IMR-90 (cell line): ENCODE data around the gene CEACAM1. TPM values are rescaled to one million over a fixed set of nuclear protein-coding genes. Genes with fewer than 3 reads are reported as not detected.

ENCODE experiments used
- ATAC-seq: fragments of 200-7000 bp; cut with Tn5 transposase; 2 replicates; pipeline ENCODE4 v1.9.1; 2020; ENCODE audit warnings: low read depth, mild to moderate bottlenecking, moderate library complexity
- BruUV-seq: library from RNA; stranded (reverse); fragments of 400-500 nt; replicated peaks from 2 replicates; lab custom pipeline; 2021; lab: Mats Ljungman, UMichigan
- CTCF ChIA-PET: fragments of 300-600 bp; formaldehyde crosslinking; extraction: SDS; loops from one replicate; lab custom pipeline; 2021; ENCODE audit warnings: antibody characterized with exemption; lab: Yijun Ruan, JAX
- POLR2A ChIA-PET: fragments of 300-600 bp; sonication (Branson Sonifier 250); formaldehyde crosslinking; loops from one replicate; lab custom pipeline; 2022; ENCODE audit warnings: antibody characterized with exemption; ENCODE audit not compliant: unreplicated experiment; lab: Charles Lee
- DNase-seq: peaks from one replicate; pipeline ENCODE4 v3.0.0; 2013
- H2AFZ ChIP-seq: replicated peaks from 2 replicates; pipeline ENCODE3; 2013; ENCODE audit warnings: low read length, mild to moderate bottlenecking; ENCODE audit not compliant: poor library complexity
- H2AK5ac ChIP-seq: 2 replicates; pipeline ENCODE4 v1.6.1; 2013; ENCODE audit warnings: low read depth, low read length, inconsistent platforms
- H2AK9ac ChIP-seq: replicated peaks from 2 replicates; pipeline ENCODE3; 2013; ENCODE audit warnings: mild to moderate bottlenecking, low read depth, low read length, moderate library complexity; ENCODE audit not compliant: poor library complexity
- H2BK120ac ChIP-seq: 2 replicates; pipeline ENCODE4 v1.6.1; 2013; ENCODE audit warnings: low read depth, low read length, inconsistent platforms
- H2BK15ac ChIP-seq: 3 replicates; pipeline ENCODE4 v1.6.1; 2013; ENCODE audit warnings: low read depth, low read length, inconsistent platforms
- H2BK20ac ChIP-seq: 2 replicates; pipeline ENCODE4 v1.6.1; 2013; ENCODE audit warnings: low read depth, mild to moderate bottlenecking, inconsistent platforms, low read length, moderate library complexity
- H2BK5ac ChIP-seq: 2 replicates; pipeline ENCODE4 v1.6.1; 2013; ENCODE audit warnings: mild to moderate bottlenecking, low read depth, low read length, inconsistent platforms; ENCODE audit not compliant: poor library complexity, severe bottlenecking
- H3K14ac ChIP-seq: replicated peaks from 2 replicates; pipeline ENCODE4 v1.6.1; 2013; ENCODE audit warnings: low read depth, low read length, inconsistent platforms
- H3K18ac ChIP-seq: 2 replicates; pipeline ENCODE4 v1.6.1; 2013; ENCODE audit warnings: low read depth, low read length, control low read depth
- H3K23ac ChIP-seq: 2 replicates; pipeline ENCODE4 v1.6.1; 2013; ENCODE audit warnings: low read depth, low read length, inconsistent platforms
- H3K27ac ChIP-seq: 2 replicates; pipeline ENCODE4 v1.5.1; 2013; ENCODE audit warnings: mild to moderate bottlenecking, control low read depth, low read length; ENCODE audit not compliant: insufficient read depth
- H3K27me3 ChIP-seq: 2 replicates; pipeline ENCODE4 v1.6.1; 2013; ENCODE audit warnings: low read length; ENCODE audit not compliant: control insufficient read depth, insufficient read depth
- H3K36me3 ChIP-seq: 2 replicates; pipeline ENCODE4 v1.6.1; 2013; ENCODE audit warnings: low read length, mixed read lengths; ENCODE audit not compliant: control insufficient read depth, insufficient read depth
- H3K4ac ChIP-seq: 2 replicates; pipeline ENCODE4 v1.6.1; 2013; ENCODE audit warnings: low read depth, low read length, inconsistent platforms
- H3K4me1 ChIP-seq: 2 replicates; pipeline ENCODE4 v1.6.1; 2013; ENCODE audit warnings: low read length, mixed read lengths; ENCODE audit not compliant: control insufficient read depth, insufficient read depth
- H3K4me2 ChIP-seq: 2 replicates; pipeline ENCODE4 v1.6.1; 2013; ENCODE audit warnings: low read depth, mild to moderate bottlenecking, control low read depth, low read length, moderate library complexity
- H3K4me3 ChIP-seq: 2 replicates; pipeline ENCODE4 v1.5.1; 2013; ENCODE audit warnings: low read depth, mild to moderate bottlenecking, control low read depth, low read length, moderate library complexity; ENCODE audit not compliant: insufficient read depth
- H3K56ac ChIP-seq: 2 replicates; pipeline ENCODE4 v1.6.1; 2013; ENCODE audit warnings: low read length, inconsistent platforms; ENCODE audit not compliant: insufficient read depth; ENCODE audit errors: extremely low read depth
- H3K79me1 ChIP-seq, 2 experiments: 2 replicates each; pipeline ENCODE4 v1.6.1; 2013; ENCODE audit warnings: low read length in 2 of 2, inconsistent platforms in 1 of 2, low read depth in 1 of 2
- H3K9ac ChIP-seq: 2 replicates; pipeline ENCODE4 v1.6.1; 2013; ENCODE audit warnings: low read depth, low read length, control low read depth
- H3K9me1 ChIP-seq: 2 replicates; pipeline ENCODE4 v1.6.1; 2013; ENCODE audit warnings: low read length, inconsistent platforms; ENCODE audit not compliant: insufficient read depth
- H3K9me3 ChIP-seq: 2 replicates; pipeline ENCODE4 v1.6.1; 2013; ENCODE audit warnings: low read length; ENCODE audit not compliant: control insufficient read depth, insufficient read depth
- H4K20me1 ChIP-seq: 2 replicates; pipeline ENCODE4 v1.6.1; 2013; ENCODE audit warnings: low read length, inconsistent platforms; ENCODE audit not compliant: insufficient read depth
- H4K5ac ChIP-seq: 2 replicates; pipeline ENCODE4 v1.6.1; 2013; ENCODE audit warnings: mild to moderate bottlenecking, low read depth, low read length, control low read depth
- H4K8ac ChIP-seq, 2 experiments: 2 replicates each; pipeline ENCODE4 v1.6.1; 2013; ENCODE audit warnings: low read depth in 2 of 2, low read length in 2 of 2, control low read depth in 1 of 2, inconsistent platforms in 1 of 2
- H4K91ac ChIP-seq: 2 replicates; pipeline ENCODE4 v1.6.1; 2013; ENCODE audit warnings: low read depth, low read length, inconsistent platforms; ENCODE audit not compliant: insufficient read depth
- RAD21 ChIP-seq: IDR thresholded peaks from 2 replicates; pipeline ENCODE4 v1.6.1; 2012; ENCODE audit warnings: low read length, improper control_type of control experiment
- SMC3 ChIP-seq: fragments of 150-350 bp; IDR thresholded peaks from 2 replicates; pipeline ENCODE4 v1.6.1; 2016; ENCODE audit warnings: low read depth, mild to moderate bottlenecking, antibody characterized with exemption, low read length, moderate library complexity
- WGBS, 2 experiments: methylation state at CpG; one replicate each; pipeline versions ENCODE4 v1.1.5 to v1.1.7; 2013; ENCODE audit warnings: missing lambda C conversion rate in 2 of 2; ENCODE audit not compliant: insufficient read length in 1 of 2; ENCODE audit errors: extremely low coverage in 2 of 2; 5-methylcytosine and 5-hydroxymethylcytosine counted together
- dilution Hi-C: fragments of 300-500 bp; cut with HindIII; formaldehyde crosslinking; loops from one replicate; pipeline ENCODE4 v1.14.3; 2018; ENCODE audit warnings: low sequenced_read_pairs; ENCODE audit not compliant: unreplicated experiment
- in situ Hi-C: fragments of 300-500 bp; cut with MboI; formaldehyde crosslinking; loops from 3 replicates; pipeline ENCODE4 v1.14.3; 2019; ENCODE audit warnings: low sequenced_read_pairs, inconsistent platforms, mixed read lengths
- intact Hi-C: fragments of 100-400 bp; cut with micrococcal nuclease; formaldehyde crosslinking; loops from 2 replicates; pipeline ENCODE4 v1.10.0; 2022
- polyA plus RNA-seq, 3 experiments: library from polyadenylated mRNA; depleted of rRNA; stranded (reverse); fragments of >200 nt; gene quantifications; 2 replicates each; pipeline ENCODE4 v1.2.3, GENCODE V29; 2012; ENCODE audit warnings: low replicate concordance in 1 of 3
- total RNA-seq: library from RNA; depleted of rRNA; stranded (reverse); fragments of >200 nt; gene quantifications from 2 replicates; pipeline ENCODE4 v1.2.3, GENCODE V29; 2012
- TF ChIP-seq, protein P1 (sequence below): fragments of 150-350 bp; IDR thresholded peaks from 2 replicates; pipeline ENCODE4 v1.6.1; 2016; ENCODE audit warnings: low read depth, mild to moderate bottlenecking, low read length, moderate library complexity, borderline replicate concordance
- TF ChIP-seq, protein P2 (sequence below): conservative IDR thresholded peaks from 2 replicates; pipeline ENCODE4 v1.5.1; 2012; ENCODE audit warnings: mild to moderate bottlenecking, low read depth, low read length, improper control_type of control experiment

Gene CEACAM1
- total and polyA plus RNA-seq, 2 of the 4 experiments (the other 2 are of a cell fraction) = not detected

DNA sequence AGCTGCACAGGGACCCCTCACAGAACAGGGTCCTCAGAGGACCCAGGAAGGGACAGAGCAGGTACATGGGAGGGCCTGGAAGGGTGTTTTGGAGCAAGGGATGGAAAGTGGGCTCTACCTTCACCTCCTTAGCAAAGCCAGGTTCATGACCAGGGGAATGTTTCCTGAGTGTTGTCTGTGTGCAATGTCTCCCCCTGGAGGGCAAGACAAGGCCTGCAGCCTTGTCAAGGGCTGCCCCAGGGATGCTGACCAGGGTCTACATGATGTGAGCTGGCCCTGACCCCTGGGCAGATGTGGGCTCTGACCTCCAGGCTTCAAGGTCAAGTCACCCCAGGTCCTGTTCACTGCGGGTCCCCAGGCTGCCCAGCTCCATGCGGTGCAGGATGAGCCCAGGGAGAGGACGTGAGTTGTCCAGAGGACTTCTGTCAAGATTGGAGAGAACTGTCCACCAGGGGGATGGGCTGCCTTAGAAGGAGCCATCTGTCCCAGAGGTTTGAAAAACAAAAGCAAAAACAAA, 1.0 kb upstream of the CEACAM1 start:
- no peaks in the 10 kb centered on the region for H3K4me1 ChIP-seq
- dilution Hi-C loops (no loop called here), in situ Hi-C loops (loop anchor here (5.0 kb wide), 1 partner anchor 77 kb away; no protein-coding TSS in a partner anchor), intact Hi-C loops (loop anchor here (1.0 kb wide), 1 partner anchor 79 kb away; no protein-coding TSS in a partner anchor)
- no peak overlapping the region for H2BK5ac ChIP-seq
- H3K4me3 ChIP-seq = no peak overlapping the region
- no peak overlapping the region for H2AK9ac ChIP-seq
- no peak overlapping the region for H3K4me2 ChIP-seq
- TF ChIP-seq RAD21 (peak; percentile 64), SMC3 (peak; percentile 67)
- TF ChIP-seq, protein P1, sequence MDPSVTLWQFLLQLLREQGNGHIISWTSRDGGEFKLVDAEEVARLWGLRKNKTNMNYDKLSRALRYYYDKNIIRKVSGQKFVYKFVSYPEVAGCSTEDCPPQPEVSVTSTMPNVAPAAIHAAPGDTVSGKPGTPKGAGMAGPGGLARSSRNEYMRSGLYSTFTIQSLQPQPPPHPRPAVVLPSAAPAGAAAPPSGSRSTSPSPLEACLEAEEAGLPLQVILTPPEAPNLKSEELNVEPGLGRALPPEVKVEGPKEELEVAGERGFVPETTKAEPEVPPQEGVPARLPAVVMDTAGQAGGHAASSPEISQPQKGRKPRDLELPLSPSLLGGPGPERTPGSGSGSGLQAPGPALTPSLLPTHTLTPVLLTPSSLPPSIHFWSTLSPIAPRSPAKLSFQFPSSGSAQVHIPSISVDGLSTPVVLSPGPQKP = no peak
- TF ChIP-seq, protein P2, sequence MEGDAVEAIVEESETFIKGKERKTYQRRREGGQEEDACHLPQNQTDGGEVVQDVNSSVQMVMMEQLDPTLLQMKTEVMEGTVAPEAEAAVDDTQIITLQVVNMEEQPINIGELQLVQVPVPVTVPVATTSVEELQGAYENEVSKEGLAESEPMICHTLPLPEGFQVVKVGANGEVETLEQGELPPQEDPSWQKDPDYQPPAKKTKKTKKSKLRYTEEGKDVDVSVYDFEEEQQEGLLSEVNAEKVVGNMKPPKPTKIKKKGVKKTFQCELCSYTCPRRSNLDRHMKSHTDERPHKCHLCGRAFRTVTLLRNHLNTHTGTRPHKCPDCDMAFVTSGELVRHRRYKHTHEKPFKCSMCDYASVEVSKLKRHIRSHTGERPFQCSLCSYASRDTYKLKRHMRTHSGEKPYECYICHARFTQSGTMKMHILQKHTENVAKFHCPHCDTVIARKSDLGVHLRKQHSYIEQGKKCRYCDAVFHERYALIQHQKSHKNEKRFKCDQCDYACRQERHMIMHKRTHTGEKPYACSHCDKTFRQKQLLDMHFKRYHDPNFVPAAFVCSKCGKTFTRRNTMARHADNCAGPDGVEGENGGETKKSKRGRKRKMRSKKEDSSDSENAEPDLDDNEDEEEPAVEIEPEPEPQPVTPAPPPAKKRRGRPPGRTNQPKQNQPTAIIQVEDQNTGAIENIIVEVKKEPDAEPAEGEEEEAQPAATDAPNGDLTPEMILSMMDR = peak; percentile 71
- H4K5ac ChIP-seq = no peak overlapping the region
- no peaks in the 10 kb centered on the region for H3K79me1 ChIP-seq
- H2BK15ac ChIP-seq = no peak overlapping the region
- ATAC-seq (peak; percentile 95), DNase-seq (peak; percentile 19)
- POLR2A ChIA-PET = no interaction called here
- no TSS peak for BruUV-seq
- no peak overlapping the region for H3K23ac ChIP-seq
- no peak overlapping the region for H4K91ac ChIP-seq
- no peak overlapping the region for H3K4ac ChIP-seq
- CTCF ChIA-PET = interaction anchor here (1.0 to 1.1 kb wide), 2 partner anchors 88 to 91 kb away, joined by 3 to 4 read pairs; no protein-coding TSS in a partner anchor
- H3K9ac ChIP-seq = no peak overlapping the region
- H2AK5ac ChIP-seq = no peak overlapping the region
- 0% methylated on average over 1 of the region's 3 CpGs; no CpG with 5 or more reads in 1 of the 2 experiments for WGBS, 2 experiments
- H2BK120ac ChIP-seq = no peak overlapping the region
- no peak overlapping the region for H3K56ac ChIP-seq
- no peak overlapping the region for H2BK20ac ChIP-seq
- H3K14ac ChIP-seq = no peak overlapping the region
- H3K18ac ChIP-seq = no peak overlapping the region
- H3K27ac ChIP-seq = no peak overlapping the region
- no peaks in the 10 kb centered on the region for H4K20me1 ChIP-seq
- no peaks in the 10 kb centered on the region for H3K9me1 ChIP-seq
- no peaks in the 10 kb centered on the region for H3K9me3 ChIP-seq
- H3K27me3 ChIP-seq = peaks cover 18% of the 10 kb centered on the region
- H4K8ac ChIP-seq = no peak overlapping the region
- H3K36me3 ChIP-seq = no peaks in the 10 kb centered on the region
- H2AFZ ChIP-seq = no peak overlapping the region
